Mesendoderm (in vitro differentiated cells): ENCODE data around the gene FBF1.

Experiments used
- DNase-seq: peaks from one replicate; pipeline ENCODE4 v3.0.0; 2013
- H2AK5ac ChIP-seq: 2 replicates; pipeline ENCODE4 v1.6.1; 2013; ENCODE audit warnings: low read length, inconsistent platforms
- H2BK120ac ChIP-seq: 2 replicates; pipeline ENCODE4 v1.6.1; 2013; ENCODE audit warnings: low read depth, mild to moderate bottlenecking, low read length, moderate library complexity, mixed read lengths
- H2BK15ac ChIP-seq: replicated peaks from 2 replicates; pipeline ENCODE4 v1.6.1; 2013; ENCODE audit warnings: low read depth, mild to moderate bottlenecking, moderate library complexity
- H2BK5ac ChIP-seq: 2 replicates; pipeline ENCODE4 v1.6.1; 2013; ENCODE audit warnings: low read length, inconsistent platforms
- H3K18ac ChIP-seq: 2 replicates; pipeline ENCODE4 v1.6.1; 2013; ENCODE audit warnings: mild to moderate bottlenecking, low read length, mixed read lengths
- H3K23ac ChIP-seq: one replicate; pipeline ENCODE4 v1.6.1; 2013; ENCODE audit warnings: low read length
- H3K27ac ChIP-seq: 2 replicates; pipeline ENCODE4 v1.5.1; 2013; ENCODE audit warnings: low read depth, mild to moderate bottlenecking, inconsistent platforms, low read length, moderate library complexity
- H3K27me3 ChIP-seq: 2 replicates; pipeline ENCODE4 v1.6.1; 2013; ENCODE audit warnings: low read length, control low read depth, mild to moderate bottlenecking, inconsistent platforms; ENCODE audit not compliant: insufficient read depth, poor library complexity
- H3K36me3 ChIP-seq: 2 replicates; pipeline ENCODE4 v1.6.1; 2013; ENCODE audit warnings: low read length, inconsistent platforms; ENCODE audit not compliant: control insufficient read depth, insufficient read depth
- H3K4ac ChIP-seq: one replicate; pipeline ENCODE4 v1.6.1; 2013; ENCODE audit warnings: low read depth, mild to moderate bottlenecking, low read length, moderate library complexity
- H3K4me1 ChIP-seq: 2 replicates; pipeline ENCODE4 v1.6.1; 2013; ENCODE audit warnings: low read depth, low read length, inconsistent platforms; ENCODE audit not compliant: control insufficient read depth
- H3K4me2 ChIP-seq: 2 replicates; pipeline ENCODE4 v1.6.1; 2013; ENCODE audit warnings: low read length
- H3K4me3 ChIP-seq: 2 replicates; pipeline ENCODE4 v1.5.1; 2013; ENCODE audit warnings: mild to moderate bottlenecking, low read length
- H3K56ac ChIP-seq: one replicate; pipeline ENCODE4 v1.6.1; 2013; ENCODE audit warnings: low read length
- H3K79me1 ChIP-seq: 2 replicates; pipeline ENCODE4 v1.6.1; 2013; ENCODE audit warnings: low read length, inconsistent platforms
- H3K79me2 ChIP-seq: 2 replicates; pipeline ENCODE4 v1.6.1; 2013; ENCODE audit warnings: mild to moderate bottlenecking, low read length; ENCODE audit not compliant: control insufficient read depth, insufficient read depth
- H3K9ac ChIP-seq: 2 replicates; pipeline ENCODE4 v1.6.1; 2013; ENCODE audit warnings: low read length, inconsistent platforms
- H4K5ac ChIP-seq: one replicate; pipeline ENCODE4 v1.6.1; 2013; ENCODE audit warnings: low read length
- H4K8ac ChIP-seq: one replicate; pipeline ENCODE4 v1.6.1; 2013; ENCODE audit warnings: low read depth, mild to moderate bottlenecking, control low read depth, low read length, moderate library complexity
- WGBS: extraction: QIAGEN DNeasy Blood & Tissue Kit; methylation state at CpG from one replicate; pipeline ENCODE4 v1.1.7; 2013; ENCODE audit warnings: low lambda C conversion rate, missing lambda C conversion rate; ENCODE audit not compliant: insufficient coverage; ENCODE audit errors: extremely low coverage; 5-methylcytosine and 5-hydroxymethylcytosine counted together

The FBF1 gene

DNA sequence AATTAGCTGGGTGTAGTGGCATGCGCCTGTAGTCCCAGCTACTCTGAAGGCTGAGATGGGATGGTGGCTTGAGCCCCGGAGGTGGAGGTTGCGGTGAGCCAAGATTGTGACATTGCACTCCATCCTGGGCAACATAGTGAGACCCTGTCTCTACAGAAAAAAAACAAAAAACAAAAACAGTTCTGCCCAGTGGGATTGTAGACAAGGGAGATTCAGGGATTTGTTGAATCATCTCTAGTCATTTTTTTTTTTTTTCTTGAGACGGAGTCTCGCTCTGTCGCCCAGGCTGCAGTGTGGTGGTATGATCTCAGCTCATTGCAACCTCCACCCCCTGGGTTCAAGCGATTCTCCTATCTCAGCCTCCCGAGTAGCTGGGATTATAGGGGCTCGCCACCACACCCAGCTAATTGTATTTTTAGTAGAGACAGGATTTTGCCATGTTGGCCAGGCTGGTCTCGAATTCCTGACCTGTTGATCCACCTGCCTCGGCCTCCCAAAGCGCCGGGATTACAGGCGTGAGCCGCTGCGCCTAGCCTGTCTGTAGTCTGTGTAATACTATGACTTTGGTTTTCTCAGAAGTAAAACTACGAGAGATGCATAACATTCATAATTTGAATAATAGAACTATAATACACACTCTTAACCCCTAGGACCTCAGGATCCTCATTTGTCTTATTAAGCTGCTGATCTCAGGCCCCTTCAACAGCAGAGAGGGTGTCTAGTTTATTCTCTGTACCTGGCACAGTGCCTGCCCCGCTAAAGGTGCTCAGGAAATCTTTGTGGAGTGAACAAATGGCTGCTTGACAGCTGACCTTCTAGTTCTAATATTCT lies 39.6 kb upstream of the FBF1 start:
- H3K18ac ChIP-seq: peak overlapping the region; percentile 96
- no peaks in the 10 kb centered on the region for H3K36me3 ChIP-seq
- peak overlapping the region; percentile 100 for H3K27ac ChIP-seq
- H3K4me1 ChIP-seq: peaks cover 11% of the 10 kb centered on the region
- no peak overlapping the region for H2BK120ac ChIP-seq
- peak overlapping the region; percentile 70 for H3K4me2 ChIP-seq
- peaks cover 4% of the 10 kb centered on the region for H3K79me1 ChIP-seq
- H4K5ac ChIP-seq: no peak overlapping the region
- H4K8ac ChIP-seq: no peak overlapping the region
- no peaks in the 10 kb centered on the region for H3K27me3 ChIP-seq
- H2AK5ac ChIP-seq: peak overlapping the region; percentile 27
- no peak for DNase-seq
- H3K4ac ChIP-seq: peak overlapping the region; percentile 89
- peak overlapping the region; percentile 82 for H3K9ac ChIP-seq
- WGBS: no CpG with 5 or more reads among the region's 18 CpGs
- peak overlapping the region; percentile 95 for H3K56ac ChIP-seq
- H2BK15ac ChIP-seq: no peak overlapping the region
- peaks cover 13% of the 10 kb centered on the region for H3K79me2 ChIP-seq
- no peak overlapping the region for H3K23ac ChIP-seq
- no peak overlapping the region for H3K4me3 ChIP-seq
- no peak overlapping the region for H2BK5ac ChIP-seq

DNA sequence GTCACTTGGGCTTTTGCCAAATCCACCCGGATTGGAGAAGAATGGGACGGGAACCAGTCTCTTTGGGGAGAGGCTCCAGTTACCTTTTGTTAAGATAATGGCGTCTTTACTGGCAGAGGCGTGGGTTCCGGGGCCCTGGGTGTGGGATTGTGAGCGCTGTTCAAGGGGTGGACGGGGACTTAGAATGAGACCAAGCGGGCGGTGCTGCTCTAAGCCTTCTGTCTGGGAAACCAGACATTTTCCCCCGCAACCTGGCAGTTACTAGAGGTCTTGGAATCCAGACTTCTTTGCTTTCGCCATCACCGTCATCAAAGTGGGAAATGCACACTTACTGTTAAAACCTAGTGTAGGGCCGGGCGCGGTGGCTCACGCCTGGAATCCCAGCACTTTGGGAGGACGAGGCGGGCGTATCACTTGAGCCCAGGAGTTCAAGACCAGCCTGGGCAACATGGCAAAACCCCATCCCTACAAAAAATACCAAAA lies 38.9 kb upstream of the FBF1 start:
- Histone ChIP-seq H3K36me3 (no peaks in the 10 kb centered on the region), H2BK120ac (no peak overlapping the region), H3K4ac (peak overlapping the region; percentile 89), H3K4me1 (peaks cover 11% of the 10 kb centered on the region), H3K4me3 (peak overlapping the region; percentile 64), H3K79me2 (peaks cover 13% of the 10 kb centered on the region), H2AK5ac (peak overlapping the region; percentile 27), H3K27me3 (no peaks in the 10 kb centered on the region), H2BK15ac (no peak overlapping the region), H3K9ac (peak overlapping the region; percentile 82), H4K8ac (peak overlapping the region; percentile 98), H3K79me1 (peaks cover 4% of the 10 kb centered on the region), H2BK5ac (peak overlapping the region; percentile 64), H3K27ac (peak overlapping the region; percentile 100), H3K56ac (peak overlapping the region; percentile 95), H3K18ac (peak overlapping the region; percentile 96), H4K5ac (peak overlapping the region; percentile 44), H3K23ac (peak overlapping the region; percentile 98), H3K4me2 (peak overlapping the region; percentile 70)
- no CpG with 5 or more reads among the region's 19 CpGs for WGBS
- no peak for DNase-seq

DNA sequence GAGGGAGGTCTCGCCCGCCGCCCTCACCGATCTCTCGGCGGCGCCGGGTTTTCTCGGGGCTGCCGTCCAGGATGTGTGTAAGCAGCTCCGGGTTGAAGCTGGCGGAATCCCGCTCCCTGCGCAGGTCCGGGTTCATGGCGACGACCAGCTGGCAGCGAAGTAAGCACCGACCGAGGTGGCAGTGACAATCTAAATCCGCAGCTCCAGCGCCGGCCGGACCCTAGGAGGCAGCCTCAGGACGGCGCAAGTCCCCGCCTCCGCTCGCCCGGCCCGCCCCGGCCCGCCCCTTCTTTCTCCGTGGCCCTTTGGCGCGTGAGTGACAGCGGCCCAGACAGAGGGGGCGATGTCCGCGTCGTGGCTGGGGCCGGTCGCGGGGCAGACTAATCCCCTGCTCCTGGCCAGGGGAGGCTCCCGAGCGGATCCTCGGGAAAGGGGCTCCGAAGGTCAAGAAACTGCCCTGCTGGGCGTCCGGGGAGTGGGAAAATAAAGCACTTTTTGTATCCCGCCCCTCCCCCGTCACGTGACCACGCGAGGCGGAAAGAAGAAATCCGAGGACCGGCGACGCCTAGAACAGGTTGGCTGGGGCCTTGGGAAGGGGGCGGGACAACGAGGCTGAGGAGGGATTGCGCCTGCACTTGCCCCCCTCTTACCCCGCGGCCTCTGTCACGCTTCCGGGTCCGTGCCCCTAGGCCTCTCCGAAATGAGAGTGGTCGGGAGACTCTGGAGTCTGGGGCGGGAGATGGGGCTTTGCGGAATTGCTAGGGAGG lies 38.3 kb upstream of the FBF1 start, which contains the start of the genes ACOX1 and TEN1:
Gene ACOX1, minus strand, starts transcription at position 229 of the 767 bp plus-strand sequence. Its CDS starts 93 bp downstream, at position 136.
Gene TEN1, plus strand, starts transcription at position 303 of the 767 bp plus-strand sequence. CDS start 6,953 bp downstream, outside the sequence.
- WGBS: no CpG with 5 or more reads among the region's 72 CpGs
- Histone ChIP-seq H3K4me2 (peak within 1 kb of the TSS; percentile 70), H3K9ac (peak within 1 kb of the TSS; percentile 82), H3K27ac (peak within 1 kb of the TSS; percentile 100), H4K8ac (peak within 1 kb of the TSS; percentile 98), H3K4ac (peak within 1 kb of the TSS; percentile 93), H3K27me3 (no peaks in the 10 kb centered on the region), H2BK120ac (no peak within 1 kb of the TSS), H3K18ac (peak within 1 kb of the TSS; percentile 97), H3K79me1 (peaks cover 4% of the 10 kb centered on the region), H4K5ac (peak within 1 kb of the TSS; percentile 44), H2BK15ac (no peak within 1 kb of the TSS), H3K36me3 (no peaks in the 10 kb centered on the region), H3K4me1 (peaks cover 9% of the 10 kb centered on the region), H2AK5ac (peak within 1 kb of the TSS; percentile 40), H3K79me2 (peaks cover 13% of the 10 kb centered on the region), H3K23ac (peak within 1 kb of the TSS; percentile 98), H2BK5ac (peak within 1 kb of the TSS; percentile 90), H3K56ac (peak within 1 kb of the TSS; percentile 95), H3K4me3 (peak within 1 kb of the TSS; percentile 67)
- DNase-seq: peak; percentile 99

DNA sequence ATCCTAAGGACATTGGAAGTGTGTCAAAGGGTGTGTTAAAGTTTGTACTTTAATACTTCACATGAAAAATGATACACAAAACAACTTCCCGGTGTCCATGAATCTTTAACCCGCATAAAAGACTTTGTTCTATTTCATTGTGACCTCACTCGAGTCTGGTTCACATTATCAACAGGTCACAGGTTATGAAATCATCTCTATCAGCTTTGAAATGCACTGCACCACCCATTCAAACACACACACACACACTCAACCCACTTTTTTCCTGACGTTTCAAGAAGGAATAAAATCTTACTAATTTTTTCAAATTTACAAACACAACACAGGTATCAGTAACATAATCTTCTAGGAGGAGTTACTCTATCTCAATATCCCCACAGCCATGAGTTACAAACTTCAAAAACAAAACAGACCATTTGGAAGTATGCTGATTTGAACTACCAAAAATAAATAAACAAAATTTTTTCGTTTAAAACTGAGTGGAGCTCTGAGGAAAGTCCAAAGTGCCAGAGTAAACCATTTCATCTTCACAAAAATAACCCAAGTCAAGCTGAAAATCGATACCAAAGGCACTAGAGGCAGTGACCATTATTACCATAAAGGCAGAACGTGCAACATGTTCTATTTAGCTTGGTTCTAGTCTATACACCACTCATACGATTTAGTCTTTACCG lies 35.5 kb upstream of the FBF1 start:
- no peak overlapping the region for H3K23ac ChIP-seq

DNA sequence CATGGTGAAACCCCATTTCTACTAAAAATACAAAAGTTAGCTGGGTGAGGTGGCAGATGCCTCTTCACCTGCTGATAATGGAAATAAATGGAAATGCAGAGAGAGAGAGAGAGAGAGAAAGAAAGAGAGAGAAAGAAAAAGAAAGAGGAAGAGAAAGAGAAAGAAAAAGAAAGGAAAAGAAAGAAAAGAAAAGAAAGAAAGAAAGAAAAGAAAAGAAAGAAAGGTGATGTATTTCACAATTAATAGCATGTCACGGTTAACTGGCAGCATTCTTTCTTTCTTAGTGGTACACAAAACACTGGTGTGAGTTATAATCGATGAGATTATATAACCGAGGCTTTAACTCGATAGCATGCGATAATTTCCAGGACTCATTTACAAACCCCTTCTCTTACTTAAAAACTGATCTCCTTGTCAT lies 34.9 kb upstream of the FBF1 start:
- peaks cover 9% of the 10 kb centered on the region for H3K79me1 ChIP-seq
- no peak overlapping the region for H3K4me3 ChIP-seq
- peaks cover 16% of the 10 kb centered on the region for H3K79me2 ChIP-seq
- no peaks in the 10 kb centered on the region for H3K27me3 ChIP-seq
- H2BK120ac ChIP-seq: no peak overlapping the region
- H4K5ac ChIP-seq: no peak overlapping the region
- H3K18ac ChIP-seq: no peak overlapping the region
- WGBS: no CpG with 5 or more reads among the region's 5 CpGs
- H3K27ac ChIP-seq: no peak overlapping the region
- H2BK5ac ChIP-seq: no peak overlapping the region
- no peak overlapping the region for H3K23ac ChIP-seq
- no peak overlapping the region for H3K4ac ChIP-seq
- H3K4me1 ChIP-seq: no peaks in the 10 kb centered on the region
- H3K56ac ChIP-seq: no peak overlapping the region
- H4K8ac ChIP-seq: no peak overlapping the region
- H3K36me3 ChIP-seq: no peaks in the 10 kb centered on the region
- H2AK5ac ChIP-seq: no peak overlapping the region
- no peak overlapping the region for H3K4me2 ChIP-seq
- DNase-seq: no peak
- H3K9ac ChIP-seq: no peak overlapping the region
- no peak overlapping the region for H2BK15ac ChIP-seq

More for the DNA sequence above, 35.5 kb upstream of the FBF1 start:
- Histone ChIP-seq H3K9ac (peak overlapping the region; percentile 28), H3K27me3 (no peaks in the 10 kb centered on the region), H4K8ac (no peak overlapping the region), H3K79me1 (peaks cover 9% of the 10 kb centered on the region), H3K36me3 (no peaks in the 10 kb centered on the region), H3K4me3 (no peak overlapping the region), H3K4me2 (peak overlapping the region; percentile 32), H3K56ac (no peak overlapping the region), H3K18ac (no peak overlapping the region), H2BK15ac (no peak overlapping the region), H3K4ac (no peak overlapping the region), H3K79me2 (peaks cover 16% of the 10 kb centered on the region), H2BK120ac (no peak overlapping the region), H3K4me1 (no peaks in the 10 kb centered on the region), H2BK5ac (no peak overlapping the region), H2AK5ac (no peak overlapping the region), H3K27ac (no peak overlapping the region), H4K5ac (no peak overlapping the region)
- WGBS: 100% methylated on average over 1 of the region's 9 CpGs
- no peak for DNase-seq
